ENCODE measurements around the gene NHERF2. TPM values are rescaled to one million over a fixed set of nuclear protein-coding genes. Genes with fewer than 3 reads are reported as not detected.
A peak's percentile ranks its signal among the peaks of the same experiment; 100 is the strongest.

The NHERF2 gene
- total RNA-seq, 2 donors from 2014 or later: 0.21 to 2.9 TPM

- H3K9me3 Mint-ChIP-seq: no peaks in the 10 kb centered on the region
- H3K4me3 Mint-ChIP-seq: no peak overlapping the region
- no peaks in the 10 kb centered on the region for H3K27me3 Mint-ChIP-seq
- H3K27ac Mint-ChIP-seq: no peak overlapping the region
- no peaks in the 10 kb centered on the region for H3K4me1 Mint-ChIP-seq
- peaks cover 42% of the 10 kb centered on the region for H3K36me3 Mint-ChIP-seq (ENCODE audit: low read depth)
- ATAC-seq (replicated peaks): no peak
Observed at GRCh38 chr16:1998852-1999801, 27.6 kb upstream of the NHERF2 start.

DNA sequence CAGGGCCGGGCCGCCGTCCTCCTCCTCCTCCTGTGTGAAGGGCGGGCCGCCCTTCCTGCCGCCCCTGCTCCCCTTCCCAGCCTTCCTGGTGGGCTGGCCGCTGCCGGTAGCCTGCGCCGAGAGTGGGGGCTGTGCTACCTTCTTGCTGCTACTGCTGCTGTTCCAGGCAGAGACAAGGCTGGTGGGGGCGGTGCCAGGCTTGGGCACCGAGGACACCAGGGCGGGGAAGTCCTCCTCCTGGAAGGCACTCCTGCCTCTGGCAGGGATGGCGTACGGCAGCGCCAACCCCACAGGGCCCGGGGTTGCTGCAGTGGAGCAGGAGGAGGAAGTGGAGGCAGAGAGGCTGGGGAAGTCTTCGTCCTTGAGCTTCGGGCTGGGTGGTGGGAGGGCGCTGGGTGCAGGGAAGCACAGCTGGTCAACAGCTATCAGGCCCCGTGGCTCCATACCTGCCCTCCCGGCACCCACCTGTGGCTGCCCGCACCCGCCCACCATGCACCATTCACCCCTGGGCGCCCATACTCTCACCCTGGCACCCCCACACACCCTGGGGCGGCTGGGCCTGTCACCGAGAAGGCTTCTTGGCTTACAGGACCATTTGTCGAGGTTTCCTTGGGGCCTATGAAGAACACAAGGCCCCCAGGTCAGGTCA, 26.7 kb upstream of the NHERF2 start:
- no peak for ATAC-seq (replicated peaks)
- Mint-ChIP-seq H3K27me3 (no peaks in the 10 kb centered on the region), H3K4me1 (no peaks in the 10 kb centered on the region), H3K27ac (no peak overlapping the region), H3K36me3 (ENCODE audit: low read depth) (peaks cover 42% of the 10 kb centered on the region), H3K9me3 (no peaks in the 10 kb centered on the region), H3K4me3 (no peak overlapping the region)

- Mint-ChIP-seq H3K27me3 (no peaks in the 10 kb centered on the region), H3K27ac (no peak overlapping the region), H3K9me3 (no peaks in the 10 kb centered on the region), H3K36me3 (ENCODE audit: low read depth) (peaks cover 42% of the 10 kb centered on the region), H3K4me3 (no peak overlapping the region), H3K4me1 (peaks cover 2% of the 10 kb centered on the region)
- ATAC-seq (replicated peaks): no peak
Observed at GRCh38 chr16:2001035-2001434, 25.7 kb upstream of the NHERF2 start.

- Mint-ChIP-seq H3K27me3 (no peaks in the 10 kb centered on the region), H3K4me1 (peaks cover 6% of the 10 kb centered on the region), H3K9me3 (no peaks in the 10 kb centered on the region), H3K27ac (no peak overlapping the region), H3K36me3 (ENCODE audit: low read depth) (peaks cover 45% of the 10 kb centered on the region), H3K4me3 (no peak overlapping the region)
- ATAC-seq (replicated peaks): no peak
Observed at GRCh38 chr16:2001456-2002355, 25.0 kb upstream of the NHERF2 start.

GRCh38 chr16:2002406-2003230, 24.1 kb upstream of the NHERF2 start:
- Mint-ChIP-seq H3K4me3 (no peak overlapping the region), H3K27ac (no peak overlapping the region), H3K9me3 (no peaks in the 10 kb centered on the region), H3K4me1 (peaks cover 10% of the 10 kb centered on the region), H3K27me3 (no peaks in the 10 kb centered on the region), H3K36me3 (ENCODE audit: low read depth) (peaks cover 46% of the 10 kb centered on the region)
- ATAC-seq (replicated peaks): no peak

GRCh38 chr16:2003231-2003826, 23.4 kb upstream of the NHERF2 start:
- Mint-ChIP-seq H3K36me3 (ENCODE audit: low read depth) (peaks cover 46% of the 10 kb centered on the region), H3K9me3 (no peaks in the 10 kb centered on the region), H3K4me3 (no peak overlapping the region), H3K27ac (no peak overlapping the region), H3K4me1 (peaks cover 16% of the 10 kb centered on the region), H3K27me3 (no peaks in the 10 kb centered on the region)
- no peak for ATAC-seq (replicated peaks)

- H3K36me3 Mint-ChIP-seq (ENCODE audit: low read depth): peaks cover 45% of the 10 kb centered on the region
- no peaks in the 10 kb centered on the region for H3K9me3 Mint-ChIP-seq
- peaks cover 20% of the 10 kb centered on the region for H3K4me1 Mint-ChIP-seq
- ATAC-seq (replicated peaks): peak; percentile 95
- no peaks in the 10 kb centered on the region for H3K27me3 Mint-ChIP-seq
- no peak overlapping the region for H3K27ac Mint-ChIP-seq
- H3K4me3 Mint-ChIP-seq: no peak overlapping the region
Observed at GRCh38 chr16:2003827-2004641, 22.7 kb upstream of the NHERF2 start.

- no peaks in the 10 kb centered on the region for H3K9me3 Mint-ChIP-seq
- no peak overlapping the region for H3K4me3 Mint-ChIP-seq
- ATAC-seq (replicated peaks): no peak
- no peaks in the 10 kb centered on the region for H3K27me3 Mint-ChIP-seq
- no peak overlapping the region for H3K27ac Mint-ChIP-seq
- peaks cover 45% of the 10 kb centered on the region for H3K36me3 Mint-ChIP-seq (ENCODE audit: low read depth)
- peaks cover 20% of the 10 kb centered on the region for H3K4me1 Mint-ChIP-seq
Observed at GRCh38 chr16:2004795-2005517, 21.7 kb upstream of the NHERF2 start.

- Mint-ChIP-seq H3K27me3 (no peaks in the 10 kb centered on the region), H3K4me1 (peaks cover 20% of the 10 kb centered on the region), H3K27ac (peak overlapping the region; percentile 52), H3K9me3 (no peaks in the 10 kb centered on the region), H3K4me3 (no peak overlapping the region), H3K36me3 (ENCODE audit: low read depth) (peaks cover 41% of the 10 kb centered on the region)
- ATAC-seq (replicated peaks): no peak
Observed at GRCh38 chr16:2005646-2006045, 21.1 kb upstream of the NHERF2 start.

GRCh38 chr16:2006317-2006716, 20.4 kb upstream of the NHERF2 start:
- H3K36me3 Mint-ChIP-seq (ENCODE audit: low read depth): peaks cover 34% of the 10 kb centered on the region
- no peaks in the 10 kb centered on the region for H3K9me3 Mint-ChIP-seq
- H3K4me3 Mint-ChIP-seq: peak overlapping the region; percentile 91
- H3K27ac Mint-ChIP-seq: peak overlapping the region; percentile 52
- H3K27me3 Mint-ChIP-seq: no peaks in the 10 kb centered on the region
- no peak for ATAC-seq (replicated peaks)
- peaks cover 20% of the 10 kb centered on the region for H3K4me1 Mint-ChIP-seq

DNA sequence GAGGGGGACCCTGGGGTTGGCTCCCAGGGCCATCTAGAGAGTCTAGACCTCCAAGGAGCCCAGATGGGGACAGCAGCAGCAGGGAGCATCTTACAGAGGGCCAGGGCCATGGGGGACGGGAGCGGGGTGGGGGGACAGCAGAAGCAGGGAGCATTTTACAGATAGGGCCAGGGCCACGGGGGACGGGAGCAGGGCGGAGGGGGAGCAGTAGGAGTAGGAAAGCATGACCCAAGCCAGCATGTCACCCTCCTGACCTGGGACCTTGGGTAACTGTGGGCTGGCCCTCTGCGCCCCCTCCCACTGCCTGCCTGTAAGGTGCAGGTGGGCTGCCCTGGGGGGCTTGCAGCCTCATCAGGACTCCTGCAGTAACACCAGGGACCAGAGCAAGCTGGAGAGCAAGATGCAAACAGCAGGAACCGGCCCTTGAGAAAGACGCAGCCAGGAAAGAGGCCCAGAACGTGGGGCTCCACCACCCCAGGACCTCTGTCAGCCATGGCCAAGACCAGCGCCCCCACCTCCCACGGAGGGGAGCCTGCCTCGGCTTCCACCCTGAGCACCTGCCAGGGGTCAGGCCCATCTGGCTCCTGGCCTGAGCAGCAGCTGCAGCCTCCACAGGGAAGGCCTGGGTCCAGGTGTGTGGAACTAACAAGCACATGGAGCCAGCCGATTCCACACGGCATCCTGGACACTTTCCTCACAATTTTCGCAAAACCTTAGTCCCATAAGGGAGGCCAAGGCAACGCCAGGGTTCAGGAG, 19.4 kb upstream of the NHERF2 start:
- no peak for ATAC-seq (replicated peaks)
- Mint-ChIP-seq H3K27me3 (no peaks in the 10 kb centered on the region), H3K36me3 (ENCODE audit: low read depth) (peaks cover 27% of the 10 kb centered on the region), H3K4me3 (peak overlapping the region; percentile 91), H3K4me1 (peaks cover 20% of the 10 kb centered on the region), H3K27ac (peak overlapping the region; percentile 93), H3K9me3 (no peaks in the 10 kb centered on the region)
